ENCODE data around the gene CHCHD10. TPM values are rescaled to one million over a fixed set of nuclear protein-coding genes. Genes with fewer than 3 reads are reported as not detected.

Gene CHCHD10
- total RNA-seq, 6 donors from 2014 or later, result 9.1 to 130 (median 39.0) TPM

- no peaks in the 10 kb centered on the region for H3K27me3 ChIP-seq
- TF ChIP-seq POLR2A (IDR thresholded peaks at IDR 0.05) (no peak), EP300 (IDR thresholded peaks at IDR 0.05) (no peak)
- TF ChIP-seq, protein P1, sequence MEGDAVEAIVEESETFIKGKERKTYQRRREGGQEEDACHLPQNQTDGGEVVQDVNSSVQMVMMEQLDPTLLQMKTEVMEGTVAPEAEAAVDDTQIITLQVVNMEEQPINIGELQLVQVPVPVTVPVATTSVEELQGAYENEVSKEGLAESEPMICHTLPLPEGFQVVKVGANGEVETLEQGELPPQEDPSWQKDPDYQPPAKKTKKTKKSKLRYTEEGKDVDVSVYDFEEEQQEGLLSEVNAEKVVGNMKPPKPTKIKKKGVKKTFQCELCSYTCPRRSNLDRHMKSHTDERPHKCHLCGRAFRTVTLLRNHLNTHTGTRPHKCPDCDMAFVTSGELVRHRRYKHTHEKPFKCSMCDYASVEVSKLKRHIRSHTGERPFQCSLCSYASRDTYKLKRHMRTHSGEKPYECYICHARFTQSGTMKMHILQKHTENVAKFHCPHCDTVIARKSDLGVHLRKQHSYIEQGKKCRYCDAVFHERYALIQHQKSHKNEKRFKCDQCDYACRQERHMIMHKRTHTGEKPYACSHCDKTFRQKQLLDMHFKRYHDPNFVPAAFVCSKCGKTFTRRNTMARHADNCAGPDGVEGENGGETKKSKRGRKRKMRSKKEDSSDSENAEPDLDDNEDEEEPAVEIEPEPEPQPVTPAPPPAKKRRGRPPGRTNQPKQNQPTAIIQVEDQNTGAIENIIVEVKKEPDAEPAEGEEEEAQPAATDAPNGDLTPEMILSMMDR (IDR thresholded peaks at IDR 0.05), result no peak
- peaks cover 6 to 15% (median 13%) of the 10 kb centered on the region in 4 donors for H3K4me1 ChIP-seq
- no peak for DNase-seq
- 57 to 66% methylated on average over 6 of the region's 6 CpGs for WGBS, 2 donors
- ATAC-seq (ENCODE audit: low FRiP score in 2 of 2), result no peak
- no peak overlapping the region for H3K4me3 ChIP-seq
- no peaks in the 10 kb centered on the region for H3K36me3 ChIP-seq
- H3K27ac ChIP-seq, result no peak overlapping the region
- H3K9me3 ChIP-seq, result no peaks in the 10 kb centered on the region
These were observed 46.9 kb downstream of the CHCHD10 start for GRCh38 chr22:23720855-23721254.

- no peak for ATAC-seq (ENCODE audit: low FRiP score in 2 of 2)
These were observed 49.2 kb downstream of the CHCHD10 start for GRCh38 chr22:23718371-23719165.

DNA sequence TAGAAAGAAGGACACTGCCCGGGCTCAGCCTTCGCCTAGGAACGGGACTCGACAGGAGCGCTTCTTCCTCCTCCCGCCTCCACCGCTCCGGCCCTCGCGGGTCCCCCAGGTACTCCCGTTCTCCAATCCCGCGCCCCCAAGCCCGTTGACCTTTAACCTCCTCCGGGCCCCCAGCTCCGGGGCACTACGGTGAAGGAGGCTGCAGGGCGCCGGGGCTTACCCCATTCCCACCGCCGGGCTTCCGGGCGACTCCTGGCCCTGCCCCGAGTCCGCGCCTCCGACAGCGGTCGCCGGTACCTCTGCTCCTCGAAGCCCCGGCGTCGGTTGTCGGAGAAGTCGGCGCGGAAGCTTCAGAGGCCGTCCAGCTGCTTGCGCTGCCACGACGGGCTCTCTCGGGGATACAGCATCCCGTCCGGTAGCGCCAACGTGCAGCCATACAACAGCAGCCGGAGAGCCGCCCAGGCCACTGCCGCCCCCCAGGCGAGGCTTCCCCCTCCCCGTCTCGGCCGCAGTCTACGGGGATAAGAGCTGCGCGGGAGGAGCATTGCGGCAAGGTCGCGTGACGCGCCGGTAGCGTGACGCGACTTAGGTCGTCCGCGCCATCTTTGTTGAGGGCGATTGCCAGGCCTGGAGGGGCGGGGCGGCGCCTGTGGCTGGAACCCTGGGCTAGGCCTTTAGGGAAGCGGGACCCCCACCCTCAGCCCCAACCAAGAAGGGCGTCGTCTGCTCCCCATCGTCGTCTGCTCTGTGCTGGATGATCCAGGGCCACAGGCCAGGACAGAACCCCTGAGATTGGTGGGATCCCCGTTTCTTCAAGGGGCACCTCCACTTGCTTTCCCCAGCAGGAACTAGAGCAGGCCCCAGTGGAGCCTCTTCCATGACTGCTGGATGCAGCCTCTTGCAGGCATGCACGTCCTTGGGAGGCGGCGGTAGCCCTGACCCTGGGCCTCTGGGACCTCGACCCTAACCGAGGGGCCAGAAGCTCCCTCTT is 50.7 kb downstream of the CHCHD10 start:
- Histone ChIP-seq H3K27me3 (no peaks in the 10 kb centered on the region), H3K36me3 (peaks cover 0 to 27% (median 22%) of the 10 kb centered on the region in 4 donors), H3K4me3 (peak overlapping the region; percentile 65 to 98 (median 83)), H3K9me3 (no peaks in the 10 kb centered on the region), H3K4me1 (peaks cover 4 to 24% (median 13%) of the 10 kb centered on the region in 4 donors), H3K27ac (peak overlapping the region; percentile 67 to 88 (median 82))
- ATAC-seq (ENCODE audit: low FRiP score in 2 of 2) (peak; percentile 93 to 97), DNase-seq (peak; percentile 88 to 96)
- 1 to 9% methylated on average over 18 to 29 of the region's 84 CpGs for WGBS, 2 donors
- TF ChIP-seq POLR2AphosphoS5 (IDR thresholded peaks at IDR 0.05) (peak; percentile 85 to 96), POLR2A (IDR thresholded peaks at IDR 0.05) (peak in 3 of 4 donors; percentile 57 to 92 (median 79)), EP300 (IDR thresholded peaks at IDR 0.05) (peak in 1 of 4 donors; percentile 32)
- TF ChIP-seq, protein P1 (IDR thresholded peaks at IDR 0.05), result no peak

More at GRCh38 chr22:23718371-23719165, 49.2 kb downstream of the CHCHD10 start:
- 87% methylated on average over 17 of the region's 17 CpGs for WGBS, 2 donors
- Histone ChIP-seq H3K4me3 (no peak overlapping the region), H3K27ac (no peak overlapping the region), H3K9me3 (no peaks in the 10 kb centered on the region), H3K4me1 (peaks cover 7 to 24% (median 14%) of the 10 kb centered on the region in 4 donors), H3K36me3 (peaks cover 0 to 14% (median 11%) of the 10 kb centered on the region in 4 donors), H3K27me3 (no peaks in the 10 kb centered on the region)
- no peak for DNase-seq
- no peak for TF ChIP-seq POLR2A (IDR thresholded peaks at IDR 0.05)
- no peak for TF ChIP-seq EP300 (IDR thresholded peaks at IDR 0.05)
- TF ChIP-seq, protein P1 (IDR thresholded peaks at IDR 0.05), result no peak
- no peak for TF ChIP-seq POLR2AphosphoS5 (IDR thresholded peaks at IDR 0.05)

Other genes with a start within 250 kb of the CHCHD10 start
- gene IGLL1, start 187.7 kb downstream of the CHCHD10 start, total RNA-seq, result not detected
- gene DRICH1, start 135.7 kb downstream of the CHCHD10 start, total RNA-seq, result 1 to 10 TPM in 1 of 6 donors, under 1 TPM in 4, not detected in 1; 0.30 to 5.8 (median 0.81) TPM
- gene RGL4, start 77.0 kb downstream of the CHCHD10 start, total RNA-seq, result 1 to 10 TPM in 4 of 6 donors, under 1 TPM in 1, not detected in 1; 0.67 to 4.0 (median 2.6) TPM
- 1 to 10 TPM; 3.0 to 9.4 (median 5.4) TPM for gene ZNF70, start 16.9 kb downstream of the CHCHD10 start, total RNA-seq
- under 1 TPM in 2 of 6 donors, not detected in 4; 0.74 to 0.80 TPM for gene VPREB3, start 13.5 kb downstream of the CHCHD10 start, total RNA-seq
- 1 to 10 TPM in 5 of 6 donors, under 1 TPM in 1; 0.29 to 7.3 (median 4.6) TPM for gene C22orf15, start 5.0 kb downstream of the CHCHD10 start, total RNA-seq
- 1 to 10 TPM in 2 of 6 donors, under 1 TPM in 1, not detected in 3; 0.57 to 7.7 (median 2.9) TPM for gene MMP11, start 4.9 kb upstream of the CHCHD10 start, total RNA-seq
- gene SMARCB1, start 19.0 kb upstream of the CHCHD10 start, total RNA-seq, result 10 to 100 TPM; 42.8 to 72.8 (median 57.1) TPM
- 10 to 100 TPM in 2 of 6 donors, 1 to 10 TPM in 4; 1.9 to 14.8 (median 5.5) TPM for gene DERL3, start 71.0 kb upstream of the CHCHD10 start, total RNA-seq
- gene SLC2A11, start 89.9 kb upstream of the CHCHD10 start, total RNA-seq, result 10 to 100 TPM in 5 of 6 donors, 1 to 10 TPM in 1; 9.9 to 31.4 (median 16.5) TPM
- gene MIF, start 126.4 kb upstream of the CHCHD10 start, total RNA-seq, result 100 to 1,000 TPM in 5 of 6 donors, 10 to 100 TPM in 1; 54.5 to 388 (median 298) TPM
- gene GSTT2B, start 193.2 kb upstream of the CHCHD10 start, total RNA-seq, result 10 to 100 TPM in 1 of 6 donors, 1 to 10 TPM in 5; 1.9 to 19.8 (median 7.5) TPM
- gene DDTL, start 198.9 kb upstream of the CHCHD10 start, total RNA-seq, result 1 to 10 TPM in 3 of 6 donors, under 1 TPM in 1, not detected in 2; 0.91 to 5.7 (median 2.5) TPM
- 100 to 1,000 TPM; 113 to 190 (median 127) TPM for gene DDT, start 206.5 kb upstream of the CHCHD10 start, total RNA-seq
- gene GSTT2, start 212.2 kb upstream of the CHCHD10 start, total RNA-seq, result under 1 TPM in 2 of 6 donors, not detected in 4; 0.29 to 0.88 TPM
- gene GSTT4, start 237.5 kb upstream of the CHCHD10 start, total RNA-seq, result not detected
- gene CABIN1, start 243.3 kb upstream of the CHCHD10 start, total RNA-seq, result 100 to 1,000 TPM in 2 of 6 donors, 10 to 100 TPM in 4; 55.3 to 176 (median 95.3) TPM

Measured in upper lobe of left lung (tissue), 6 donors.